A549 (cell line): ENCODE data around the gene ABI3. TPM values are rescaled to one million over a fixed set of nuclear protein-coding genes. Genes with fewer than 3 reads are reported as not detected.

Experiments used
- ATAC-seq, 2 experiments: fragments of 200-7000 bp in 1 of 2; fragments of >200 bp in 1 of 2; cut with Nextera tagmentation in 1 of 2; cut with Tn5 transposase in 1 of 2; 3 replicates each; pipeline versions ENCODE4 v1.8.0 to v1.9.1; 2018 to 2020; ENCODE audit warnings: mild to moderate bottlenecking in 1 of 2, moderate library complexity in 1 of 2
- CTCF ChIA-PET: fragments of 300-600 bp; sonication (Branson Sonifier 250); formaldehyde crosslinking; extraction: SDS; loops from one replicate; lab custom pipeline; 2021; ENCODE audit warnings: antibody characterized with exemption, inconsistent platforms; lab: Yijun Ruan, JAX
- POLR2A ChIA-PET: fragments of 350-600 bp; formaldehyde crosslinking; extraction: SDS; loops from one replicate; lab custom pipeline; 2021; ENCODE audit warnings: antibody characterized with exemption, inconsistent platforms; lab: Yijun Ruan, JAX
- DNase-seq, 2 experiments: peaks; one replicate each; pipeline versions ENCODE4 v3.0.0 to v3.0.0-alpha.2; 2011 to 2016; ENCODE audit warnings: low read depth in 1 of 2, low spot score in 1 of 2
- FAIRE-seq: peaks from 2 replicates; lab custom pipeline; 2011; peaks lifted over from hg19 to GRCh38; lab: Jason Lieb, UNC
- H3K27ac ChIP-seq, 2 experiments: fragments of >200 bp; sonication (Bioruptor Twin); formaldehyde crosslinking; 3 replicates each; pipeline ENCODE4 v1.5.1; 2016 to 2017
- H3K4me1 ChIP-seq: fragments of >200 bp; sonication (Bioruptor Twin); formaldehyde crosslinking; 3 replicates; pipeline ENCODE4 v1.6.1; 2016
- H3K4me2 ChIP-seq: fragments of >200 bp; sonication (Bioruptor Twin); formaldehyde crosslinking; 3 replicates; pipeline ENCODE4 v1.6.1; 2016
- H3K4me3 ChIP-seq: fragments of >200 bp; sonication (Bioruptor Twin); formaldehyde crosslinking; 3 replicates; pipeline ENCODE4 v1.5.1; 2016
- H3K9me3 ChIP-seq: fragments of >200 bp; sonication (Bioruptor Twin); formaldehyde crosslinking; 3 replicates; pipeline ENCODE4 v1.6.1; 2016
- CHD2 ChIP-seq: fragments of 150-350 bp; IDR thresholded peaks from 2 replicates; pipeline ENCODE4 v1.6.1; 2014; ENCODE audit warnings: low read length; ENCODE audit not compliant: partially characterized antibody
- CHD4 ChIP-seq: fragments of 200-600 bp; sonication (generic); IDR thresholded peaks from 2 replicates; pipeline ENCODE4 v1.6.1; 2016; ENCODE audit warnings: antibody characterized with exemption, mild to moderate bottlenecking, borderline replicate concordance
- EHF ChIP-seq: fragments of 250-450 bp; sonication (Bioruptor Pico); IDR thresholded peaks from 2 replicates; pipeline ENCODE4 v1.5.0; 2020; ENCODE audit warnings: mild to moderate bottlenecking
- EP300 ChIP-seq, 2 experiments: fragments of >200 bp; sonication (Bioruptor Twin); formaldehyde crosslinking; IDR thresholded peaks; 2 replicates in 1 of 2; 3 replicates in 1 of 2; pipeline ENCODE4 v1.6.1; 2016 to 2017
- ESRRA ChIP-seq: fragments of 150-350 bp; IDR thresholded peaks from 2 replicates; pipeline ENCODE4 v1.6.1; 2014; ENCODE audit warnings: mild to moderate bottlenecking, low read length, borderline replicate concordance
- FOSB ChIP-seq: fragments of 250-450 bp; sonication (Bioruptor Pico); IDR thresholded peaks from 2 replicates; pipeline ENCODE4 v1.5.0; 2020; ENCODE audit warnings: mild to moderate bottlenecking, moderate library complexity
- FOSL2 ChIP-seq, 2 experiments: fragments of 450-650 bp in 1 of 2; fragments of >200 bp in 1 of 2; sonication (Bioruptor Twin) in 1 of 2; formaldehyde crosslinking; IDR thresholded peaks; 2 replicates each; pipeline versions ENCODE4 v1.5.0 to v1.6.1; 2016 to 2020; ENCODE audit warnings: mild to moderate bottlenecking in 1 of 2, moderate library complexity in 1 of 2
- HDAC2 ChIP-seq: fragments of 200-600 bp; sonication (generic); IDR thresholded peaks from 2 replicates; pipeline ENCODE4 v1.6.1; 2016
- HOXA7 ChIP-seq: fragments of 250-450 bp; sonication (Bioruptor Pico); IDR thresholded peaks from 2 replicates; pipeline ENCODE4 v1.5.0; 2020; ENCODE audit warnings: mild to moderate bottlenecking, moderate library complexity
- HOXB13 ChIP-seq: fragments of 250-450 bp; sonication (Bioruptor Pico); IDR thresholded peaks from 2 replicates; pipeline ENCODE4 v1.5.0; 2020; ENCODE audit warnings: low read depth, mild to moderate bottlenecking, moderate library complexity
- JUNB ChIP-seq: fragments of >200 bp; sonication (Bioruptor Twin); formaldehyde crosslinking; IDR thresholded peaks from 2 replicates; pipeline ENCODE4 v1.6.1; 2016
- MAZ ChIP-seq: fragments of 150-350 bp; IDR thresholded peaks from 2 replicates; pipeline ENCODE4 v1.6.1; 2014; ENCODE audit warnings: antibody characterized with exemption, low read depth, low read length, borderline replicate concordance
- MYC ChIP-seq: IDR thresholded peaks from 2 replicates; pipeline ENCODE4 v1.6.1; 2012; ENCODE audit warnings: mild to moderate bottlenecking, inconsistent platforms, low read length, improper control_type of control experiment, borderline replicate concordance
- NPAS2 ChIP-seq: fragments of 250-450 bp; sonication (Bioruptor Pico); IDR thresholded peaks from 2 replicates; pipeline ENCODE4 v1.8.0; 2022; ENCODE audit warnings: mild to moderate bottlenecking, moderate library complexity, borderline replicate concordance
- NR3C1 ChIP-seq: fragments of >200 bp; sonication (Bioruptor Twin); formaldehyde crosslinking; IDR thresholded peaks from 3 replicates; pipeline ENCODE4 v1.6.1; 2017
- PHF8 ChIP-seq: fragments of 200-600 bp; sonication (generic); IDR thresholded peaks from 2 replicates; pipeline ENCODE4 v1.6.1; 2016; ENCODE audit warnings: low read depth, mild to moderate bottlenecking, antibody characterized with exemption, moderate library complexity, borderline replicate concordance
- POLR2A ChIP-seq: IDR thresholded peaks from 2 replicates; pipeline ENCODE4 v1.6.1; 2012; ENCODE audit warnings: mild to moderate bottlenecking, low read length
- POLR2AphosphoS2 ChIP-seq: conservative IDR thresholded peaks from 2 replicates; pipeline ENCODE4 v1.6.1; 2012; ENCODE audit warnings: low read length, improper control_type of control experiment, inconsistent platforms
- RAD21 ChIP-seq, 2 experiments: fragments of >200 bp in 1 of 2; sonication (Bioruptor Twin) in 1 of 2; formaldehyde crosslinking in 1 of 2; IDR thresholded peaks in 1 of 2; conservative IDR thresholded peaks in 1 of 2; 2 replicates in 1 of 2; 3 replicates in 1 of 2; pipeline ENCODE4 v1.6.1; 2012 to 2018; ENCODE audit warnings: inconsistent platforms in 1 of 2
- RFX5 ChIP-seq: fragments of 450-650 bp; IDR thresholded peaks from 2 replicates; pipeline ENCODE4 v1.7.1; 2014; ENCODE audit warnings: antibody characterized with exemption, mild to moderate bottlenecking, moderate library complexity
- SREBF2 ChIP-seq: fragments of 450-650 bp; IDR thresholded peaks from 2 replicates; pipeline ENCODE4 v1.6.1; 2014; ENCODE audit warnings: mild to moderate bottlenecking, moderate library complexity
- ZSCAN20 ChIP-seq: fragments of 250-450 bp; sonication (Bioruptor Pico); IDR thresholded peaks from 2 replicates; pipeline ENCODE4 v1.8.0; 2022; ENCODE audit warnings: mild to moderate bottlenecking, moderate library complexity
- WGBS: methylation state at CpG from one replicate; pipeline ENCODE4 v1.1.6; 2017; ENCODE audit errors: missing lambda C conversion rate; 5-methylcytosine and 5-hydroxymethylcytosine counted together
- polyA plus RNA-seq, 4 experiments: library from polyadenylated mRNA; depleted of rRNA in 3 of 4; stranded (reverse); fragments of >200 nt; fragmentation: RNase III in 1 of 4; extraction: RNeasy Plus Mini Kit Qiagen cat#74134 plus additional on column Dnase treatment in 1 of 4; gene quantifications; 2 replicates in 3 of 4; 3 replicates in 1 of 4; pipeline ENCODE4 v1.2.3, GENCODE V29; 2011 to 2017
- TF ChIP-seq, protein P1 (sequence below): fragments of >200 bp; sonication (Bioruptor Twin); formaldehyde crosslinking; IDR thresholded peaks from 2 replicates; pipeline ENCODE4 v1.6.1; 2016
- TF ChIP-seq, protein P2 (sequence below): fragments of >200 bp; sonication (Bioruptor Twin); formaldehyde crosslinking; IDR thresholded peaks from 3 replicates; pipeline ENCODE4 v1.5.1; 2016
- TF ChIP-seq, protein P3 (sequence below): IDR thresholded peaks from 2 replicates; pipeline ENCODE4 v1.6.1; 2012; ENCODE audit warnings: low read depth, borderline replicate concordance
- TF ChIP-seq, protein P4 (sequence below): fragments of >200 bp; sonication (Bioruptor Twin); formaldehyde crosslinking; IDR thresholded peaks from 3 replicates; pipeline ENCODE4 v1.6.1; 2016
- TF ChIP-seq, protein P5 (sequence below): IDR thresholded peaks from 2 replicates; pipeline ENCODE4 v1.6.1; 2012

The ABI3 gene
- polyA plus RNA-seq, 2 of the 4 experiments (the other 2 are of a cell fraction): not detected

DNA sequence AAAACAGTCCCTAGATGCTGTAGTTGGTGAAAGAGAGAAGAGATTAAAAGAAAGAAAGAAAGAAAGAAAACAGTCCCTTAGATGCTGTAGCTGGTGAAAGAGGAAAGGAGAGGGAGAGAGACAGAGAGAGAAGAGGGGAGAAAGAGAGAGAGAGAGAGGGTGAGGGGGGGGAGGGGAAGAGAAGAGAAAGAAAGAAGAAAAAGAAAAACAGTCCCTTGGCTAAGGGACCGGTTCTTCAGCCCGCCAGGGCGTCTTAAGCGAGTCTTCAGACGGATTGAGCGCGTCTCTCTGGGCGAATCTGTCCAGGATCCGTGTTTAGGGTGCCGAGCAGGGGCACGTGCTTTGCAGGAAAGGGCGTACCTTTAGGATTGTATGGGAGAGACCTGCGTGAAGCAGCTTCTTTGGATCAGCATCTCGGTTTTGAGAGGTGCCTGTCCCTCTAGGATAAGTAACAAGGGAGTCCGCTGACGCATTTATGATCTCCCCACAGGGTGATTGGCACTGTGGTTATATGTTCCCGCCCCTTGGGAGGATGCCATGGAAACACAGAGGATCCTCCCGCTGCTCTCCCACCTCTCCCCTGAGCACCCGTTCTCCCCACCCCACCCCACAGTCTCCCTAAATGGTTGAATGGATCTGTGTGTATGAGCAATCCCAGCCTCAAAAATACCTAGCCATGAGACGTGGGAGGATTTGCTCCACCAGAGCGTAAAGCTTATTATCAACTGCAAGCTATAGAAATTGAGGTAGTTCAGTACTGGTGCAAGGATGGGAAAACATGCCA, 16.8 kb upstream of the ABI3 start (continued):
- no peak for TF ChIP-seq FOSB
- no peak for TF ChIP-seq PHF8
- TF ChIP-seq SREBF2: no peak
- no peak for TF ChIP-seq RFX5
- TF ChIP-seq POLR2A: peak; percentile 34; the same call in 1 of the 2 replicates
- TF ChIP-seq CHD4: no peak
- TF ChIP-seq JUNB: no peak
- TF ChIP-seq, protein P1, sequence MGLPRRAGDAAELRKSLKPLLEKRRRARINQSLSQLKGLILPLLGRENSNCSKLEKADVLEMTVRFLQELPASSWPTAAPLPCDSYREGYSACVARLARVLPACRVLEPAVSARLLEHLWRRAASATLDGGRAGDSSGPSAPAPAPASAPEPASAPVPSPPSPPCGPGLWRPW: no peak
- no peak for TF ChIP-seq ZSCAN20
- TF ChIP-seq, protein P2, sequence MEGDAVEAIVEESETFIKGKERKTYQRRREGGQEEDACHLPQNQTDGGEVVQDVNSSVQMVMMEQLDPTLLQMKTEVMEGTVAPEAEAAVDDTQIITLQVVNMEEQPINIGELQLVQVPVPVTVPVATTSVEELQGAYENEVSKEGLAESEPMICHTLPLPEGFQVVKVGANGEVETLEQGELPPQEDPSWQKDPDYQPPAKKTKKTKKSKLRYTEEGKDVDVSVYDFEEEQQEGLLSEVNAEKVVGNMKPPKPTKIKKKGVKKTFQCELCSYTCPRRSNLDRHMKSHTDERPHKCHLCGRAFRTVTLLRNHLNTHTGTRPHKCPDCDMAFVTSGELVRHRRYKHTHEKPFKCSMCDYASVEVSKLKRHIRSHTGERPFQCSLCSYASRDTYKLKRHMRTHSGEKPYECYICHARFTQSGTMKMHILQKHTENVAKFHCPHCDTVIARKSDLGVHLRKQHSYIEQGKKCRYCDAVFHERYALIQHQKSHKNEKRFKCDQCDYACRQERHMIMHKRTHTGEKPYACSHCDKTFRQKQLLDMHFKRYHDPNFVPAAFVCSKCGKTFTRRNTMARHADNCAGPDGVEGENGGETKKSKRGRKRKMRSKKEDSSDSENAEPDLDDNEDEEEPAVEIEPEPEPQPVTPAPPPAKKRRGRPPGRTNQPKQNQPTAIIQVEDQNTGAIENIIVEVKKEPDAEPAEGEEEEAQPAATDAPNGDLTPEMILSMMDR: no peak
- TF ChIP-seq CHD2: peak; percentile 34
- TF ChIP-seq POLR2AphosphoS2: no peak
- TF ChIP-seq, protein P3, sequence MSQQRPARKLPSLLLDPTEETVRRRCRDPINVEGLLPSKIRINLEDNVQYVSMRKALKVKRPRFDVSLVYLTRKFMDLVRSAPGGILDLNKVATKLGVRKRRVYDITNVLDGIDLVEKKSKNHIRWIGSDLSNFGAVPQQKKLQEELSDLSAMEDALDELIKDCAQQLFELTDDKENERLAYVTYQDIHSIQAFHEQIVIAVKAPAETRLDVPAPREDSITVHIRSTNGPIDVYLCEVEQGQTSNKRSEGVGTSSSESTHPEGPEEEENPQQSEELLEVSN: peak; percentile 39; the same call in 1 of the 2 replicates
- TF ChIP-seq HOXB13: no peak
- TF ChIP-seq NPAS2 (CRISPR knock-in tag): no peak
- TF ChIP-seq HOXA7 (CRISPR knock-in tag): no peak

DNA sequence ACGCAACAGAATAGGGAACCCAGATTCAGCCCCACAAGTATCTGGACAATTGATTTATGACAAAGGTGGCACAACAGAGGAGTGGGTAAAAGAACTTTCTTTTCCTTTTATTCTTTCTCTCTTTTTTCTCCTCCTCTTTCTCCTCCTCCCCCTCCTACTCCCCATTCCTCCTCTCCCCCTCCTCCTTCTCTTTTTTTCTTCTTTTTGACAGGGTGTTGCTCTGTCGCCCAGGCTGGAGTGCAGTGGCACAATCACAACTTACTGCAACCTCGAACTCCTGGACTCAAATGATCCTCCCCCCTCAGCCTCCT, 16.3 kb upstream of the ABI3 start:
- 66% methylated on average over 3 of the region's 3 CpGs for WGBS
- Histone ChIP-seq H3K9me3 (no peaks in the 10 kb centered on the region), H3K27ac (peak overlapping the region in 1 of 2 experiments; percentile 96; a peak in 4 of 6 replicates), H3K4me1 (peaks cover 27% of the 10 kb centered on the region), H3K4me2 (peak overlapping the region; percentile 88), H3K4me3 (0 out of 3 replicates have a peak overlapping the region, but pooled peaks have one; percentile 64)
- TF ChIP-seq FOSL2 (IDR thresholded peaks at IDR 0.05) (no peak), FOSL2 (CRISPR knock-in tag; IDR thresholded peaks at IDR 0.05) (no peak), EP300 (IDR thresholded peaks at IDR 0.05) (no peak), HDAC2 (no peak), NPAS2 (CRISPR knock-in tag) (no peak), MAZ (no peak), NR3C1 (no peak), RAD21 (conservative IDR thresholded peaks at IDR 0.05 in 1 of 2, IDR thresholded peaks at IDR 0.05 in 1 of 2) (no peak), HOXA7 (CRISPR knock-in tag) (no peak), MYC (no peak), ESRRA (no peak), EHF (CRISPR knock-in tag) (no peak)
- TF ChIP-seq, protein P4, sequence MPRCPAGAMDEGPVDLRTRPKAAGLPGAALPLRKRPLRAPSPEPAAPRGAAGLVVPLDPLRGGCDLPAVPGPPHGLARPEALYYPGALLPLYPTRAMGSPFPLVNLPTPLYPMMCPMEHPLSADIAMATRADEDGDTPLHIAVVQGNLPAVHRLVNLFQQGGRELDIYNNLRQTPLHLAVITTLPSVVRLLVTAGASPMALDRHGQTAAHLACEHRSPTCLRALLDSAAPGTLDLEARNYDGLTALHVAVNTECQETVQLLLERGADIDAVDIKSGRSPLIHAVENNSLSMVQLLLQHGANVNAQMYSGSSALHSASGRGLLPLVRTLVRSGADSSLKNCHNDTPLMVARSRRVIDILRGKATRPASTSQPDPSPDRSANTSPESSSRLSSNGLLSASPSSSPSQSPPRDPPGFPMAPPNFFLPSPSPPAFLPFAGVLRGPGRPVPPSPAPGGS: no peak
- TF ChIP-seq, protein P5, sequence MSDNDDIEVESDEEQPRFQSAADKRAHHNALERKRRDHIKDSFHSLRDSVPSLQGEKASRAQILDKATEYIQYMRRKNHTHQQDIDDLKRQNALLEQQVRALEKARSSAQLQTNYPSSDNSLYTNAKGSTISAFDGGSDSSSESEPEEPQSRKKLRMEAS: no peak
- ChIA-PET CTCF (interaction anchor here (1.0 to 17.4 kb wide), 6 partner anchors 12 to 162 kb away, joined by 3 to 224 read pairs (median 4); partner anchors contain the start of gene PHOSPHO1), POLR2A (interaction anchor here (1.0 kb wide), 1 partner anchor 47 kb away, joined by 4 read pairs; no protein-coding TSS in a partner anchor)
- no peak for DNase-seq
- FAIRE-seq: no peak
- ATAC-seq: no peak
